GM18502 (cell line): ENCODE results near the gene KMT2E.

Source experiments
- ATAC-seq: cut with Tn5 transposase; IDR thresholded peaks from one replicate; pipeline ENCODE4 v1.9.1; 2021; ENCODE audit warnings: mild to moderate bottlenecking; ENCODE audit not compliant: unreplicated experiment, poor library complexity

KMT2E gene

GRCh38 chr7:105156731-105157130, 142.7 kb downstream of the KMT2E start:
- no peak for ATAC-seq

DNA sequence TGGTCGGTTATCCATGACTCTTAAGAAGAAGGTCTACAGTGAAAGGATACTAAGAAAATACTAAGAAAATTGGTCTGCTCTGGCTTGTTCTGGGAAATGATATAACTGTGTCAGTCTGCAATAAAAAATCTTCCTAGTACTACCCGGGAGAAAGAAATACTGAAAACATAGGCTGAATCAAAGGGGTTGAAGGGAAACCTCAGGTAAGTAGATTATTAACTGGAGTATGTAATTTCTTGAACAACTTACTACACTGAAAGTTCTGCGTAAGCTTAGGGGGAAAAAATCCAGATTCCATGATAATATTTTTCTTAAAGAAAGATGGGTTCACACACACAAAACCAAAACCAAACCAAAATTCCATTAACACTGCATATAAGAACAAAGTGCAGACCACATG, 143.3 kb downstream of the KMT2E start:
- ATAC-seq = no peak

DNA sequence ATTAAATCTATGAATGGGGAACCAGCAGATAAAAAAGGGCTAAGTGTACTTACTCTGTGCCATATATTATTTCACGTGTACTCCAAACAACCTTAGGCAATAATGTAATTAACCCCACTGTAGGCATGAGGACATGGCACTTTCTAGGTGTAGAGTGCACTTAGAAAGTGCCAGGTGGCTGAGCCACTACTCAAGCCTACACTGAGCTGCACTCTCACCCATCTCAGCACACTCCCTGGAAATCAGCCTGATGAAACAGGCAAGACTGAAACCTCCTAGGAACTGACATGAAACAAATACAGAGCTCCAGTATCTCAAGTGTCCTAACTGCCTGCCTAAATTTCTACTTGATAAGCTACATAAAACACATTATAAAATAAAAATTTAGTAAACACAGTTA, 147.4 kb downstream of the KMT2E start:
- ATAC-seq = no peak
